Natural killer cell treated with Interleukin-12 subunit alpha and Interleukin-12 subunit beta and Interleukin-15 and Interleukin-18, amount 100 ng/mL, for 72 hours (primary cell): Measurements from ENCODE around the gene OXCT2. TPM values are rescaled to one million over a fixed set of nuclear protein-coding genes. Genes with fewer than 3 reads are reported as not detected.
A peak's percentile ranks its signal among the peaks of the same experiment; 100 is the strongest.
"Not testable (repeated sequence)": the region's sequence is repeated elsewhere in the genome, so short reads cannot be mapped to it uniquely, and the experiment has no call there.

Experiments used
- ATAC-seq, 2 donors: fragments of 150-1000 bp; cut with Tn5 transposase in 1 of 2; sonication (Bioruptor Pico), chemical (Tn5 transposase) in 1 of 2; 2 replicates each; pipeline ENCODE4 v1.10.0; 2021
- DNase-seq: peaks from one replicate; pipeline ENCODE4 v3.0.0; 2022; ENCODE audit warnings: low spot score
- H3K27ac Mint-ChIP-seq, 2 donors: 1 replicate in 1 of 2; 2 replicates in 1 of 2; pipeline ENCODE4 v1.8.0; 2022; ENCODE audit warnings: mixed read lengths in 2 of 2, mild to moderate bottlenecking in 1 of 2, moderate library complexity in 1 of 2
- H3K27me3 Mint-ChIP-seq, 2 donors: 1 replicate in 1 of 2; 2 replicates in 1 of 2; pipeline ENCODE4 v1.8.0; 2022; ENCODE audit warnings: mixed read lengths in 2 of 2
- H3K36me3 Mint-ChIP-seq: one replicate; pipeline ENCODE4 v1.8.0; 2022; ENCODE audit warnings: mixed read lengths
- H3K4me1 Mint-ChIP-seq, 2 donors: 1 replicate in 1 of 2; 2 replicates in 1 of 2; pipeline ENCODE4 v1.8.0; 2022; ENCODE audit warnings: low read depth in 2 of 2, mixed read lengths in 2 of 2, mild to moderate bottlenecking in 1 of 2
- H3K4me3 Mint-ChIP-seq: one replicate; pipeline ENCODE4 v1.8.0; 2022; ENCODE audit warnings: mixed read lengths
- H3K9me3 Mint-ChIP-seq: 2 replicates; pipeline ENCODE4 v1.8.0; 2022; ENCODE audit warnings: mixed read lengths
- total RNA-seq, 2 donors: library from RNA; stranded (reverse); gene quantifications; one replicate each; pipeline ENCODE4 v1.2.3, GENCODE V29; 2022

OXCT2 gene
- total RNA-seq, 2 donors from 2014 or later: 0.47 to 0.59 TPM

GRCh38 chr1:39779821-39780220 is 8.7 kb upstream of the OXCT2 start:
- Mint-ChIP-seq H3K4me1 (peaks cover 10 to 13% of the 10 kb centered on the region in 2 donors), H3K27ac (no peak overlapping the region), H3K36me3 (no peaks in the 10 kb centered on the region), H3K4me3 (no peak overlapping the region), H3K27me3 (no peaks in the 10 kb centered on the region), H3K9me3 (no peaks in the 10 kb centered on the region)
- ATAC-seq: no peak
- DNase-seq: no peak

- Mint-ChIP-seq H3K9me3 (no peaks in the 10 kb centered on the region), H3K27ac (no peak overlapping the region), H3K36me3 (no peaks in the 10 kb centered on the region), H3K27me3 (no peaks in the 10 kb centered on the region), H3K4me1 (peaks cover 10 to 13% of the 10 kb centered on the region in 2 donors), H3K4me3 (no peak overlapping the region)
- no peak for DNase-seq
- no peak for ATAC-seq
Measured at GRCh38 chr1:39779137-39779536, 8.0 kb upstream of the OXCT2 start.

- H3K36me3 Mint-ChIP-seq, ATAC-seq, H3K27ac Mint-ChIP-seq, H3K9me3 Mint-ChIP-seq, DNase-seq, H3K4me3 Mint-ChIP-seq, H3K27me3 Mint-ChIP-seq: not testable (repeated sequence)
- H3K4me1 Mint-ChIP-seq: peaks cover 10 to 13% of the 10 kb centered on the region in 2 donors
Measured at GRCh38 chr1:39778463-39779099, 7.4 kb upstream of the OXCT2 start.

GRCh38 chr1:39777896-39778295 is 6.7 kb upstream of the OXCT2 start:
- not testable (repeated sequence) for ATAC-seq, H3K9me3 Mint-ChIP-seq, H3K4me3 Mint-ChIP-seq, H3K27ac Mint-ChIP-seq, DNase-seq, H3K36me3 Mint-ChIP-seq, H3K27me3 Mint-ChIP-seq
- peaks cover 10 to 13% of the 10 kb centered on the region in 2 donors for H3K4me1 Mint-ChIP-seq

- DNase-seq (no peak), ATAC-seq (no peak)
- no peaks in the 10 kb centered on the region for H3K36me3 Mint-ChIP-seq
- H3K9me3 Mint-ChIP-seq: no peaks in the 10 kb centered on the region
- no peak overlapping the region for H3K27ac Mint-ChIP-seq
- H3K4me1 Mint-ChIP-seq: peaks cover 10 to 13% of the 10 kb centered on the region in 2 donors
- H3K4me3 Mint-ChIP-seq: no peak overlapping the region
- H3K27me3 Mint-ChIP-seq: no peaks in the 10 kb centered on the region
Measured at GRCh38 chr1:39777306-39777705, 6.2 kb upstream of the OXCT2 start.

- no peaks in the 10 kb centered on the region for H3K36me3 Mint-ChIP-seq
- H3K4me1 Mint-ChIP-seq: peaks cover 10 to 13% of the 10 kb centered on the region in 2 donors
- H3K9me3 Mint-ChIP-seq: no peaks in the 10 kb centered on the region
- no peak overlapping the region for H3K4me3 Mint-ChIP-seq
- H3K27ac Mint-ChIP-seq: peak overlapping the region in 1 of 2 donors; percentile 87
- no peaks in the 10 kb centered on the region for H3K27me3 Mint-ChIP-seq
- DNase-seq (no peak), ATAC-seq (no peak)
Measured at GRCh38 chr1:39776886-39777285, 5.7 kb upstream of the OXCT2 start.

- H3K4me1 Mint-ChIP-seq: peaks cover 10 to 13% of the 10 kb centered on the region in 2 donors
- H3K36me3 Mint-ChIP-seq: no peaks in the 10 kb centered on the region
- H3K9me3 Mint-ChIP-seq: no peaks in the 10 kb centered on the region
- DNase-seq (no peak), ATAC-seq (peak; percentile 64 to 72)
- H3K4me3 Mint-ChIP-seq: peak overlapping the region; percentile 53
- H3K27me3 Mint-ChIP-seq: no peaks in the 10 kb centered on the region
- H3K27ac Mint-ChIP-seq: peak overlapping the region; percentile 58 to 87
Measured at GRCh38 chr1:39776400-39776713, 5.2 kb upstream of the OXCT2 start.

- Mint-ChIP-seq H3K4me1 (peaks cover 10 to 13% of the 10 kb centered on the region in 2 donors), H3K27ac (peak overlapping the region; percentile 58 to 87), H3K4me3 (peak overlapping the region; percentile 53)
- not testable (repeated sequence) for H3K27me3 Mint-ChIP-seq, DNase-seq, H3K9me3 Mint-ChIP-seq, H3K36me3 Mint-ChIP-seq
- peak in 1 of 2 donors; percentile 46 for ATAC-seq
Measured at GRCh38 chr1:39775676-39776399, 4.7 kb upstream of the OXCT2 start.

GRCh38 chr1:39775141-39775540 is 4.0 kb upstream of the OXCT2 start:
- H3K9me3 Mint-ChIP-seq, DNase-seq, H3K36me3 Mint-ChIP-seq, H3K4me3 Mint-ChIP-seq, H3K27me3 Mint-ChIP-seq, ATAC-seq: not testable (repeated sequence)
- peaks cover 10 to 13% of the 10 kb centered on the region in 2 donors for H3K4me1 Mint-ChIP-seq
- peak overlapping the region in 1 of 2 donors; percentile 87 for H3K27ac Mint-ChIP-seq

GRCh38 chr1:39773369-39773979 is 2.3 kb upstream of the OXCT2 start:
- H3K4me3 Mint-ChIP-seq, H3K27ac Mint-ChIP-seq, DNase-seq, ATAC-seq, H3K27me3 Mint-ChIP-seq, H3K36me3 Mint-ChIP-seq, H3K9me3 Mint-ChIP-seq: not testable (repeated sequence)
- peaks cover 10 to 13% of the 10 kb centered on the region in 2 donors for H3K4me1 Mint-ChIP-seq

GRCh38 chr1:39770100-39771021 is 787 bp downstream of the OXCT2 start:
- peak; percentile 41 to 43 for ATAC-seq
- not testable (repeated sequence) for H3K36me3 Mint-ChIP-seq, H3K4me1 Mint-ChIP-seq, H3K27ac Mint-ChIP-seq, H3K27me3 Mint-ChIP-seq, DNase-seq, H3K9me3 Mint-ChIP-seq
- H3K4me3 Mint-ChIP-seq: peak overlapping the region; percentile 44

- H3K27me3 Mint-ChIP-seq, ATAC-seq, H3K4me3 Mint-ChIP-seq, H3K36me3 Mint-ChIP-seq, H3K4me1 Mint-ChIP-seq, H3K27ac Mint-ChIP-seq, H3K9me3 Mint-ChIP-seq: not testable (repeated sequence)
- DNase-seq: peak; percentile 51
Measured at GRCh38 chr1:39769502-39769901, 1.6 kb downstream of the OXCT2 start.

GRCh38 chr1:39766466-39766865 is 4.7 kb downstream of the OXCT2 start:
- H3K27ac Mint-ChIP-seq, H3K36me3 Mint-ChIP-seq, H3K27me3 Mint-ChIP-seq, H3K4me1 Mint-ChIP-seq, H3K9me3 Mint-ChIP-seq, DNase-seq, H3K4me3 Mint-ChIP-seq, ATAC-seq: not testable (repeated sequence)
